Naive thymus-derived CD4-positive, alpha-beta T cell (primary cell): ENCODE results near the gene FLRT2. TPM values are rescaled to one million over a fixed set of nuclear protein-coding genes. Genes with fewer than 3 reads are reported as not detected.
A peak's percentile ranks its signal among the peaks of the same experiment; 100 is the strongest.

Source experiments
- ATAC-seq: fragments of 150-1000 bp; cut with Tn5 transposase; 2 replicates; pipeline ENCODE4 v1.10.0; 2021; ENCODE audit warnings: mild to moderate bottlenecking, moderate library complexity
- CTCF ChIA-PET: fragments of 350-600 bp; sonication (Branson Sonifier 250); formaldehyde crosslinking; loops from one replicate; lab custom pipeline; 2021; ENCODE audit warnings: antibody characterized with exemption; lab: Charles Lee
- POLR2A ChIA-PET: fragments of 350-600 bp; sonication (Branson Sonifier 250); formaldehyde crosslinking; loops from one replicate; lab custom pipeline; 2021; ENCODE audit warnings: antibody characterized with exemption, inconsistent platforms; lab: Charles Lee
- DNase-seq, 9 donors: peaks; one replicate each; pipeline versions ENCODE4 v3.0.0 to v3.0.0-alpha.2; 2020 to 2022; ENCODE audit warnings: mixed read lengths in 1 of 9
- H3K27ac ChIP-seq: one replicate; pipeline ENCODE4 v1.7.0; 2013; ENCODE audit warnings: mild to moderate bottlenecking, low read depth, low read length, moderate library complexity
- H3K27me3 ChIP-seq, 2 donors: one replicate each; pipeline ENCODE4 v1.7.0; 2013; ENCODE audit warnings: low read length in 2 of 2, mild to moderate bottlenecking in 2 of 2, moderate library complexity in 2 of 2; ENCODE audit not compliant: control insufficient read depth in 2 of 2, insufficient read depth in 2 of 2
- H3K36me3 ChIP-seq, 3 experiments: 1 replicate in 2 of 3; 2 replicates in 1 of 3; pipeline ENCODE4 v1.7.0; 2013; ENCODE audit warnings: low read length in 3 of 3, mild to moderate bottlenecking in 3 of 3, moderate library complexity in 1 of 3; ENCODE audit not compliant: insufficient read depth in 3 of 3, control insufficient read depth in 2 of 3
- H3K4me1 ChIP-seq, 2 donors: one replicate each; pipeline ENCODE4 v1.7.0; 2013; ENCODE audit warnings: low read length in 2 of 2, mild to moderate bottlenecking in 2 of 2, moderate library complexity in 1 of 2; ENCODE audit not compliant: control insufficient read depth in 2 of 2, insufficient read depth in 2 of 2
- H3K4me3 ChIP-seq: 2 replicates; pipeline ENCODE4 v1.7.0; 2013; ENCODE audit warnings: mild to moderate bottlenecking, low read length
- H3K9me3 ChIP-seq, 3 experiments: 1 replicate in 2 of 3; 2 replicates in 1 of 3; pipeline ENCODE4 v1.7.0; 2013; ENCODE audit warnings: low read length in 3 of 3; ENCODE audit not compliant: control insufficient read depth in 2 of 3
- H3K27ac Mint-ChIP-seq, 9 donors: one replicate each; pipeline ENCODE4 v1.8.0; 2020 to 2022; ENCODE audit warnings: mixed read lengths in 9 of 9, mild to moderate bottlenecking in 8 of 9, moderate library complexity in 5 of 9, inconsistent platforms in 2 of 9
- H3K27me3 Mint-ChIP-seq, 5 donors: one replicate each; pipeline ENCODE4 v1.8.0; 2021 to 2022; ENCODE audit warnings: mixed read lengths in 5 of 5, mild to moderate bottlenecking in 1 of 5
- H3K36me3 Mint-ChIP-seq, 5 donors: one replicate each; pipeline ENCODE4 v1.8.0; 2020 to 2022; ENCODE audit warnings: mixed read lengths in 5 of 5, mild to moderate bottlenecking in 3 of 5, inconsistent platforms in 1 of 5
- H3K4me1 Mint-ChIP-seq, 7 donors: one replicate each; pipeline ENCODE4 v1.8.0; 2020 to 2022; ENCODE audit warnings: mixed read lengths in 7 of 7, mild to moderate bottlenecking in 3 of 7, inconsistent platforms in 1 of 7
- H3K4me3 Mint-ChIP-seq, 10 donors: one replicate each; pipeline ENCODE4 v1.8.0; 2020 to 2022; ENCODE audit warnings: mild to moderate bottlenecking in 10 of 10, mixed read lengths in 10 of 10, moderate library complexity in 6 of 10, inconsistent platforms in 2 of 10
- H3K9me3 Mint-ChIP-seq, 11 donors: one replicate each; pipeline ENCODE4 v1.8.0; 2020 to 2022; ENCODE audit warnings: mixed read lengths in 11 of 11, mild to moderate bottlenecking in 4 of 11, inconsistent platforms in 1 of 11, moderate library complexity in 1 of 11
- intact Hi-C, 2 donors: fragments of 100-400 bp; cut with micrococcal nuclease; formaldehyde crosslinking; loops; one replicate each; pipeline ENCODE4 v1.15.1; 2023
- polyA plus RNA-seq, 2 donors: library from polyadenylated mRNA; unstranded; fragments of 300-500 nt; fragmentation: Illumina TruSeq; gene quantifications; one replicate each; pipeline ENCODE4 v1.2.3, GENCODE V29; 2021
- total RNA-seq, 6 experiments: library from RNA in 5 of 6; stranded (reverse) in 5 of 6; gene quantifications; 1 replicate in 5 of 6; 2 replicates in 1 of 6; pipeline ENCODE4 v1.2.3 and lab custom pipeline; 2021 to 2026

The FLRT2 gene
- total and polyA plus RNA-seq, 7 experiments from 2014 or later: not detected

DNA sequence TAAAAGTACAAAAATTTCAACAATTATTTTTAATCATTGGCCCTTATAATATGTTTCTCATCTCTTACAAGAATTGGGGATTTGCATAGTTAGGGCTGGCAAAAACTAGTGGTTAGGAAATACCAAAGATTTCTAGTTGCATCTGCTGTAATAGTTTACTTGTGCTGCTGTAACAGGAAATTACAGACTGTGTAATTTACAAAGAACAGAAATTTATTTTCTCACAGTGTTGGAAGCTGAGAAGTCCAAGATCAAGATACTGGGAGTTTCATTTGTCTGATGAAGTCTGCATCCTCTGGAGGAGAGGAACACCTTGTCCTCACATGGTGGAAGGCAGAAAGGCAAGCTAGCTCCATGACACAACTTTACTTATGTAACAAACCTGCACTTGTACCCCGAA, 157.0 kb downstream of the FLRT2 start:
- no peak for ATAC-seq
- Histone ChIP-seq H3K27me3 (no peaks in the 10 kb centered on the region), H3K36me3 (no peaks in the 10 kb centered on the region), H3K4me1 (no peaks in the 10 kb centered on the region), H3K9me3 (no peaks in the 10 kb centered on the region), H3K4me3 (no peak overlapping the region), H3K27ac (no peak overlapping the region)
- no peak for DNase-seq
- H3K4me1 Mint-ChIP-seq: no peaks in the 10 kb centered on the region
- no peak overlapping the region for H3K4me3 Mint-ChIP-seq
- no peak overlapping the region for H3K27ac Mint-ChIP-seq
- no peaks in the 10 kb centered on the region for H3K36me3 Mint-ChIP-seq
- CTCF ChIA-PET: no interaction called here
- intact Hi-C loops: no loop called here
- peaks cover 0 to 4% (median 0%) of the 10 kb centered on the region in 5 donors for H3K27me3 Mint-ChIP-seq
- POLR2A ChIA-PET: no interaction called here
- H3K9me3 Mint-ChIP-seq: peaks cover 0 to 6% (median 0%) of the 10 kb centered on the region in 11 donors

DNA sequence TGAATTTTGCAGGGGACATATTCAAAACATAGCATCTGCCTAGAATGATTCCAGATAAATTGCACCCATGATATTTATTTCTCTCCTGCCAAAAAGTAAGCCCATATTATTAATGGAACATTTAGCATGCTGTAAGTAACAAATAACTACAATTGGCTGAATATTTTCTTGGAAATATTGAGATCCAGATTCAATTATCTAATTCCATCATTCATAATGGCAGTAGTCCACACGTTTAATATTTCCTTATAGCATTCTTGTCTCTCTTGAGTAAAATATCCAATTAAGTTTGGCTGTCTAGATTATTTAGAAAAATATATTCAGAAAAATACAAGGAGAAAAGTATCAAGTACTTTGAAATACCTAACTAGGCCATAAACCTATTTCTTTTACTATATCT, 157.5 kb downstream of the FLRT2 start:
- Mint-ChIP-seq H3K27me3 (peaks cover 0 to 7% (median 0%) of the 10 kb centered on the region in 5 donors), H3K27ac (no peak overlapping the region), H3K4me3 (no peak overlapping the region), H3K9me3 (peaks cover 0 to 6% (median 0%) of the 10 kb centered on the region in 11 donors), H3K4me1 (no peaks in the 10 kb centered on the region), H3K36me3 (no peaks in the 10 kb centered on the region)
- POLR2A ChIA-PET: no interaction called here
- no peaks in the 10 kb centered on the region for H3K9me3 ChIP-seq
- DNase-seq (no peak), ATAC-seq (no peak)
- H3K36me3 ChIP-seq: no peaks in the 10 kb centered on the region
- no peak overlapping the region for H3K27ac ChIP-seq
- no peaks in the 10 kb centered on the region for H3K27me3 ChIP-seq
- H3K4me1 ChIP-seq: no peaks in the 10 kb centered on the region
- intact Hi-C loops: no loop called here
- H3K4me3 ChIP-seq: no peak overlapping the region
- CTCF ChIA-PET: no interaction called here

DNA sequence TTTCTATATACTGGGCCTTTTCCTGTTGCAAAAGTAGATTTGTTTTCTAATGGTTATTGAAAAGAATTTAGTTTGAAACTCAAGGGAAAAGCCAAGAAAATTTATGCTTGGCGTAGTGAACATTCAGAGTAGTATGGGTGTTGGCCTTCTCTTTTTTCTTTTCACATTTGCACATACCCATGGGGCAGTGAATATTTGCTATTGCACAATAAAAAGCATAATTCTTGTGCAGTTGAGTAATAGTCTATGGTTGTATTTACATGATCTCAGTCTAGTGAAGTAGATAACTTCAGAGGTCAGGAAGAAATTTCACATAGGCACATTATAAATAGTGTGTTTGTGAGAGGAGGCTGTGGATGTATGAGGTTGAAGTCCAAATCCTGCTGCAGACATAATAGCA, 158.1 kb downstream of the FLRT2 start:
- Histone ChIP-seq H3K36me3 (no peaks in the 10 kb centered on the region), H3K9me3 (no peaks in the 10 kb centered on the region), H3K4me3 (no peak overlapping the region), H3K4me1 (no peaks in the 10 kb centered on the region), H3K27ac (no peak overlapping the region), H3K27me3 (no peaks in the 10 kb centered on the region)
- Mint-ChIP-seq H3K27me3 (peaks cover 0 to 7% (median 0%) of the 10 kb centered on the region in 5 donors), H3K4me1 (no peaks in the 10 kb centered on the region), H3K36me3 (no peaks in the 10 kb centered on the region), H3K4me3 (no peak overlapping the region), H3K9me3 (peaks cover 0 to 6% (median 0%) of the 10 kb centered on the region in 11 donors), H3K27ac (no peak overlapping the region)
- intact Hi-C loops: no loop called here
- DNase-seq (no peak), ATAC-seq (no peak)
- CTCF ChIA-PET: no interaction called here
- POLR2A ChIA-PET: no interaction called here

DNA sequence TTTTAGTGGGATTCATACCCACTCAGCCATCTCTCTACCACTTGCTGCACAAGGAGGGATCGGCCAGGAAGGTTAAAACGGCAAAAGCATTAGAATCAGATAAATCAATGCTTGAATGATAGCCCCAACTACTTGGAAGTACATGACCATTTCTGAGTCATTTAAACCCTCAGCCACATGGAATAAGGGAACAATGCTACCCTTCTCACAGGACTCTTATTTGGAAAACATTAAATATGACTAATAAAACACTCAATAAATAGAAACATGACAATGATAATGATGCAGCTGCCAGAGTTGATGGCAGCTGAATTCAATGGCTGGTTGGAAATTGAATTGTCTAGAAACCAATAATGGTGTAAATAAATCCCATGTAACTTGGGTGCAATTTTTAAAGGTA, 165.4 kb downstream of the FLRT2 start:
- ATAC-seq (no peak), DNase-seq (no peak)
- H3K9me3 ChIP-seq: no peaks in the 10 kb centered on the region
- Mint-ChIP-seq H3K27ac (no peak overlapping the region), H3K4me3 (no peak overlapping the region), H3K4me1 (no peaks in the 10 kb centered on the region), H3K9me3 (peaks cover 0 to 20% (median 0%) of the 10 kb centered on the region in 11 donors), H3K27me3 (peaks cover 0 to 7% (median 0%) of the 10 kb centered on the region in 5 donors), H3K36me3 (no peaks in the 10 kb centered on the region)
- H3K36me3 ChIP-seq: no peaks in the 10 kb centered on the region
- POLR2A ChIA-PET: no interaction called here
- intact Hi-C loops: no loop called here
- no peaks in the 10 kb centered on the region for H3K4me1 ChIP-seq
- CTCF ChIA-PET: no interaction called here
- H3K27me3 ChIP-seq: no peaks in the 10 kb centered on the region
- no peak overlapping the region for H3K27ac ChIP-seq
- H3K4me3 ChIP-seq: no peak overlapping the region

DNA sequence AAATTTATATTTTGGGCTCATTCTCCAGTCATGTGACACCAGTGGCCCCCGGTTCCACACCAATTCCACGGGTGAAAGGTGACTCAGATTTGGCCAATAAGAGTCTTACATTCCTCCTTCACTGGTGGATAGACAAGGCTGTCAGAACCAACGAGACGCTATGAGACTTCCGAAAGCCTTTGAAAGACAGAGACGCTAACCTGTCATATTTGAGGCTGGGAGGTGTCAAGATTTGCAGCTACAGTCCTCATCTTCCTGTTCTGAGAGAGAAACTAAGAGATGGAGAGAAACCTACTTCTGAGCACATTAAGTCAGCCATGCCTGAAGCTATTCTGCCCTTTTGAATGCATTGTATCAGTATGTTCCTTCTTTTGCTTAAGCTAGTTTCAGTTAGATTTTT, 171.2 kb downstream of the FLRT2 start:
- no peak overlapping the region for H3K27ac ChIP-seq
- CTCF ChIA-PET: no interaction called here
- no peak overlapping the region for H3K4me3 ChIP-seq
- Mint-ChIP-seq H3K9me3 (peaks cover 0 to 21% (median 0%) of the 10 kb centered on the region in 11 donors), H3K27ac (no peak overlapping the region), H3K36me3 (no peaks in the 10 kb centered on the region), H3K4me3 (no peak overlapping the region), H3K27me3 (no peaks in the 10 kb centered on the region), H3K4me1 (peaks cover 0 to 3% (median 0%) of the 10 kb centered on the region in 7 donors)
- POLR2A ChIA-PET: no interaction called here
- DNase-seq: no peak
- H3K36me3 ChIP-seq: no peaks in the 10 kb centered on the region
- no peaks in the 10 kb centered on the region for H3K27me3 ChIP-seq
- H3K9me3 ChIP-seq: no peaks in the 10 kb centered on the region
- ATAC-seq: no peak
- intact Hi-C loops: no loop called here
- H3K4me1 ChIP-seq: no peaks in the 10 kb centered on the region

DNA sequence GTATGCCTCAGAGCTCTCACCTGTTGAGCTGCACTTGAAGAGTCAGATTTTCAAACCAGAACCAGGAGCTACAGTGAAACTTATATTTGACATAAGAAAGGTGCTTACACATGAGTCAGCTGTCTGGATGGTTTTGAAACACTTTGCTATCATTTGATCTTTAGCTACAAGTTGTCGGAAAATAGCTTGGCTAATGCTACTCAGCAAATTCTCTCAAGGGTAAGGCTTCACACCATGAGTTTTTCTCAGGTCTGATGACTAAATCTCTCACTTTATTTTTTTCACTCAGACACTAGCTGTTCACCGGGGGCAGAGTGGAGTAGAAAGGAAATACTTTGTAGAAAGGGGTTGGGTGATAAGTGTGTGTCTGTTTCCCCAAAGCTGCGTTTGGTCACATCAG, 171.8 kb downstream of the FLRT2 start:
- ChIA-PET CTCF (no interaction called here), POLR2A (no interaction called here)
- Mint-ChIP-seq H3K9me3 (peaks cover 0 to 21% (median 0%) of the 10 kb centered on the region in 11 donors), H3K27ac (no peak overlapping the region), H3K4me3 (peak overlapping the region in 1 of 10 donors; percentile 14), H3K4me1 (peaks cover 0 to 3% (median 0%) of the 10 kb centered on the region in 7 donors), H3K27me3 (no peaks in the 10 kb centered on the region), H3K36me3 (no peaks in the 10 kb centered on the region)
- ATAC-seq (peak; percentile 29), DNase-seq (no peak)
- no peaks in the 10 kb centered on the region for H3K9me3 ChIP-seq
- H3K36me3 ChIP-seq: no peaks in the 10 kb centered on the region
- H3K4me3 ChIP-seq: no peak overlapping the region
- intact Hi-C loops: no loop called here
- no peaks in the 10 kb centered on the region for H3K27me3 ChIP-seq
- H3K4me1 ChIP-seq: no peaks in the 10 kb centered on the region
- H3K27ac ChIP-seq: no peak overlapping the region

DNA sequence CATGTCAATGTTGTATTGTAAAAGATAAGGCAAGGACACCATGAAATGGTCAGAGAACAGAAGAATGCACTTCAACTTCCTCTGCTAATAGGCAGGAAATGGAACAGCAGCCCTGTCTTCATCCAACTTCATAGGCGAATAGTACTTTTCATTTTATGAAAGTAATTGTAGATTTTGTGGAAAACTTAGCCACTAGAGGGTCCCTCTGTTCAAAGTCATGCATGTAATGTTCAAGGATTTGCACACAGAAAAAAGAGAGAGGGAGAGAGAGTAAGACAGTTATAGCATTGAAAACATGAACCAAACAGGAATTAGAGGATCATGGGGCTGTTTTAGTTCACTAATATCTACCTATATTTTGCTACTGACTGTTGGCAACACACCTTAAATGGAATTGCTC, 172.2 kb downstream of the FLRT2 start:
- intact Hi-C loops: no loop called here
- CTCF ChIA-PET: no interaction called here
- no peaks in the 10 kb centered on the region for H3K27me3 Mint-ChIP-seq

More for the DNA sequence above, 172.2 kb downstream of the FLRT2 start:
- Histone ChIP-seq H3K36me3 (no peaks in the 10 kb centered on the region), H3K4me1 (no peaks in the 10 kb centered on the region), H3K27me3 (no peaks in the 10 kb centered on the region), H3K27ac (no peak overlapping the region), H3K4me3 (no peak overlapping the region), H3K9me3 (no peaks in the 10 kb centered on the region)
- no peak for DNase-seq
- no peak for ATAC-seq
- H3K4me3 Mint-ChIP-seq: no peak overlapping the region
- no peak overlapping the region for H3K27ac Mint-ChIP-seq
- H3K9me3 Mint-ChIP-seq: peaks cover 0 to 21% (median 0%) of the 10 kb centered on the region in 11 donors
- no peaks in the 10 kb centered on the region for H3K36me3 Mint-ChIP-seq
- peaks cover 0 to 3% (median 0%) of the 10 kb centered on the region in 7 donors for H3K4me1 Mint-ChIP-seq
- POLR2A ChIA-PET: no interaction called here
